ENCODE data around the gene PPIA.
"Not testable (repeated sequence)": the region's sequence is repeated elsewhere in the genome, so short reads cannot be mapped to it uniquely, and the experiment has no call there.

The PPIA gene

DNA sequence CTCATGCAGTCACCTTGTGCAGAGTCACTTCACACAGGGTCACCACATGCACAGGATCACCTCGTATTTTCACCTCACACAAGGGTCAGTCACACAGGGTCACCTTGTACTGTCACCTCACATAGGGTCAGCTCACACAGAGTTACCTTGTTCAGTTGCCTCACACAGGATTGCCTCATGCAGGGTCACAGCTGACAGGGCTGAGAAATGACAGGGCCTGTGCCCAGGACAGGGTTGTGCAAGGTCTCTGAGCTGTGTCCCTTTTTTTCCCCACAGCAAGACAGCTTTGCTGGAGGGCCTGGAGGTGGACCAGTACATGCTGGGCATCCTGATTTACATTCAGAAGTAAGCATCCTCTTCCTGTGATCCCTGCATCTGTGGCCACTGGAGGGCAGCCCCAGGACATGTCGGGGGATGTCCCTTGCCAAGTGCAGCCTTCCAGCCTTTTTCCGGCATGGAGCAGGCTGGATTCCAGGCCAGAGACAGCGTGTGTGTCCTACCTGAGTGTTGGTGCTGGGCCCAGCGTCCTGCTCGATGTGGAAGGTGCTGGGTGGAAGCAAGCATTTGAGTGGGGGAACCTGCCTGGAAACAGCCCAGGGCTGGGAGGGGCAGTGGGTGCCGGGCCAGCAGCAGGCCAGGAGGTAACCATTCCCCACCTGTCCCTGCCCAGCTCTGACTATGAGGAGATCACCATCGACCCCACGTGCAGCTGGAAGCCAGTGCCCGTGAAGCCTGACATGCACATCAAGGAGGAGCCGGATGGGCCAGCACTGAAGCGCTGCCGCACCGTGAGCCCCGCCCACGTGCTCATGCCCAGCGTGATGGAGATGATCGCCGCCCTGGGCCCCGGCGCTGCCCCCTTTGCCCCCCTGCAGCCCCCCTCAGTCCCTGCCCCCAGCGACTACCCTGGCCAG, 31.6 kb upstream of the PPIA start:
- no peak for DNase-seq

DNA sequence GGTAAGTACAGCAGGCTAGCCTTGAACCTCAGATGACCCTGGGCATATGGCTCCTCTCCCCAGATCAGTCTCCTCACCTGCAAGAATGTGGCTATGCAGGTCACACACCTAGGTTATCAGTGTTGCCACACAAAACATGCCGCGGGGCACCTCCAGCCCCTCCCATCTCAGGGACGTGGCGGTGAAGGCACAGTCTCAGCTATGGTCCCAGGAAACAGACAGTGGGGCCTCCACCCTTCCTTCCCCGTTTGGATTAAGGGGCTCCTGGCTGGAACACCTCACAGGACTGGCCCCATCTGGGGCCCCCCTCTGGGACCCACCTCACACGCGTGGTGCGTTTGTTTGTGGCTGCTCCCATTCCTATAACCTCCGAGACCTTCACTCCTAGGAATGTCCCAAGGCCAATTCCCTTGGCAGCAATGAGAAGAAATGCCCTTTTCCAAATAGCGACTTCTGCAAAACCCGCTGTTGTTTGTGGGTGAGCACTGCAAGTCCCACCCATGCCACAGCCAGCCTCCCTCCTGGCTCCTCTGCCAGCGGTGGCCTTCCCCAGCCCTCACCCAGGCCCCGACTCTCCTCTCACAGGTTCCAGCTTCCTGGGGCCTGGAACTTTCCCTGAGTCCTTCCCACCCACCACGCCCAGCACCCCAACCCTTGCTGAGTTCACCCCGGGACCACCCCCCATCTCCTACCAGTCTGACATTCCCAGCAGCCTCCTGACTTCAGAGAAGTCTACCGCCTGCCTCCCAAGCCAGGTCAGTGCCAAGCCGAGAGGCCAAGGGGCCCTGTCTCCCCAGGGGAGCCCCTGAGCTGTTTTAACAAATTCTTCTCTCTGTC, 30.7 kb upstream of the PPIA start:
- no peak for DNase-seq

DNA sequence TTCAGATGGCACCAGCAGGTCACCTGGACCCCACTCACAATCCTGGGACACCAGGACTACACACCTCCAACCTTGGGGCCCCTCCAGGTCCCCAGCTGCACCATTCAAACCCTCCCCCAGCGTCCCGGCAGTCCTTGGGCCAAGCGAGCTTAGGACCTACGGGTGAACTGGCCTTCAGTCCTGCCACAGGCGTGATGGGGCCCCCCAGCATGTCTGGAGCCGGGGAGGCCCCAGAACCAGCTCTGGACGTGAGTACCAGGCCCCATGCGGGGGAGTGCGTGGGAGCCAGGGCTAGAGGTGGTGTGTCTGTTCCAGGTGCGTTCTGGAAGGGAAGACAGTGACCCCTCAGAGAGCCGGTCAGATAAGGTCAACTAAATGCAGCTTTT, 30.1 kb upstream of the PPIA start:
- DNase-seq, result no peak

DNA sequence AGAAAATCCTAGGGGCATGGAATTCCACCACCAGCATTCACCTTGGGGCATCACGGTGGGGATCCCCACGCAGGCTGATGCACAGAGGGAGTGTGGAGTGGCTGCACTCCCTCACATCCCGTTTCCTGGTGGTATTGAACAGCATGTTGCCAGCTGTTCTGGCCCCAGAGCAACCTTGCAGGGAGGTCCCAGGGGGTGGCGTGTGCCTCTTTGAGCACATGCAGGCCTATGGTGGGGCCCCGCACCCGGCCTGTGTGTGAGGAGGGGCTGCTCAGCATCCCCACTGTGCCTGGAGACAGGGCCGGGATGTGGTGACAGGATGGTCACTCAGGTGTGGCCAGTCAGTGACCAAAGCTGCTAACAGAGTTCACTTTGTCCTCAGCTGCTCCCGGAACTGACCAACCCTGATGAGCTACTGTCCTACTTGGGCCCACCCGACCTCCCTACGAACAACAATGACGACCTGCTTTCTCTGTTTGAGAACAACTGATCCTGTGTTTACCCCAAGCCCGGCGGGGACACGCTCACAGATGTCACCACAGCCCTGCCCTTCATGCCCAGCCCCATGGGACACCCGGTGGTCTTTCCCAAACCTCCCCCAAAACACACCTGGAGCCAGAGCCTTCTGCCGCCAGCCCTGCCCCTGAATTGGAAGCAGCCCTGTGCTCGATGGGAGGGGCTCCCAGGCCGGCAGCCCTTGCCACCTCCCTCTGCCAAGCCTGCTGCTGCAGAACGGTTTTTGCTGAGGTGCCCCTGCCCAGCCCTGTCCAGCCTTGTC, 29.2 kb upstream of the PPIA start:
- no peak for DNase-seq

DNA sequence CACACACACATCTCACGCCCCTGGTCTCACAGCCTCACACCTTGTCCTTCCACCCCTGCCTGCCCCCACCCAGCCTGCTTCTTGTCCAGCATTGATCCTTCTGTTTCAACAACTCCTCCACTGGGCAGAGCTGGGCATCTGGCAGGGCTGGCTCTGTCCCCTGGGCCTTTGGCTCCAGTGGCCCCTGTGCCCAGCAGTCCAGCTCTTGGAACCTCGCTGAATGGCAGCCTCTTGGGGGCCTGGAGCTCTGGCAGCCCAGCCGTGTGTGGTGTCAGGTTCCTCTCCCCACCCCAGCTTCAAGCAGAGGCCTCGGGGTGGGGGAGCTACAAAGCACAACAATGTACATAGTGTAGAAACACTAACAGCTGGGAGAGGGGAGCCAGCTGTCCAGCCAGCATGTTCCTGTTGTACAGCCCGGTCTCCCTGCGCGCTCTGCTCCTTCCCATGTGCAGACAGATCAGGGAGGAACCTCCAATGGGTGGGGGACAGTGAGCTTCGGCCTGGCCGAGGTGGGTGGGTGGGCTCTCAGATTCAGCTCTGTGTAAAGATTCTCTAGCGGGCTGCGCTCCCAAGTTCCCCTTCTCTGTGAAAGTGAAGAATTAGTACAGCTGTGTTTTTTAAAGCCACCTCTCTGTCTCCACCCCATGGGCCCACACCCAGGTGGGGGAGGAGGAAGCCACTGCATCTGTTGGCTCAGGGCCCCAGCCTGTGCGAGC, 28.4 kb upstream of the PPIA start:
- DNase-seq, result peak; percentile 48

DNA sequence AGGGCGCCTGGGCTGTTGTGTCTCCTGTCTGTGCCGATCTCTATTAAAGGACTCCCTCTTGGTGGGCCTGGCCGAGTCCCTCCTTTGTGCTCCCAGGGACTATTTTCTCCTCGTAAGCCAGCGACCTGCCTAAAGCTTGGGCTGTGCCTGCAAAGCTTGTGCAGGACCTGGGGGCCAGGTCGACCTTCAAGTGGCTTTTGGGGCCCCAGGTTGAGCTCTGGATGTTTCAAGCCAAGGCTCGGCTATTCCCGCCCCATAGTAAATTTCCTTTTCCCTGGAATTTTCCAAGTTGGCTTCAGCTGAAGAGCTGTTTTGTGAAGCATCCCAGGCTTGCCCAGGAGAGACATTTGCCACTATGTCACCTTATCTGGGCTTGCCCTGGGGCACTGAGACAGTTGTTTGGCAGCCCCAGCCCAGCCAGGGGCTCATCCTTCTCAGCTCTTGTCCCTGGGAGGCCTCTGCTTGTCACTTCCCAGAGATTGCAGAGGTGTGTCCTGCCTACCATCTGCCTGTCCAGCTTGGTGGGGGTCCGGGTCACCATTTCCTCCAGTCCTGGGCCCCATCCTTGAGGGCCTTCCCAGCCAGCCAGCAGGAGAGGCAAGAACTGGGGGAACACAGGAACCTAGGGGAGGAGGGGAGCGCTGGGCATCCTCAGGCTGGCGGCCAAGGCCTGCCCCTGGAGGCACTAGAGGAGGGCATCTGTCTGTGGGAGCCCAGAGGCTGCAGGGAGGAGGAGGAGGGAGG, 27.7 kb upstream of the PPIA start:
- no peak for DNase-seq

DNA sequence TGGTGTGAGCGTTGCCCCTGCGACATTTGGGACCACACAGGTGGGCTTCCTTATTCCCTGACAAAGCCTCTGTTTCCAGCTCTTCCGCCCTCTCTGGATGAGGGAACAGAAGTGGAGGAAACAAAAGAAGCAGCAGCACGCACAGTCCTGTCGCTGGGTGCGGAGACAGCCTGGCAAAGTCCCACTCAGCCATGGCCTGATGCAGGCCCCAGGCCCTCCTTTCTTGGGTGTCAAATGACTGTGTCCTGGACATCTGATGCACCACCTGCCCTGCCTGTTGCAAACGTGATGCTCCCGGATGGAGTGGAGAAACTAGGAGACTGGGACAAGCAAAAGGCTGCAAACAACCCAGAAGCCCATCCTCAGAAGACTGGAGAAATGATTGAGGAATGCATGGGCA, 27.1 kb upstream of the PPIA start:
- no peak for DNase-seq

DNA sequence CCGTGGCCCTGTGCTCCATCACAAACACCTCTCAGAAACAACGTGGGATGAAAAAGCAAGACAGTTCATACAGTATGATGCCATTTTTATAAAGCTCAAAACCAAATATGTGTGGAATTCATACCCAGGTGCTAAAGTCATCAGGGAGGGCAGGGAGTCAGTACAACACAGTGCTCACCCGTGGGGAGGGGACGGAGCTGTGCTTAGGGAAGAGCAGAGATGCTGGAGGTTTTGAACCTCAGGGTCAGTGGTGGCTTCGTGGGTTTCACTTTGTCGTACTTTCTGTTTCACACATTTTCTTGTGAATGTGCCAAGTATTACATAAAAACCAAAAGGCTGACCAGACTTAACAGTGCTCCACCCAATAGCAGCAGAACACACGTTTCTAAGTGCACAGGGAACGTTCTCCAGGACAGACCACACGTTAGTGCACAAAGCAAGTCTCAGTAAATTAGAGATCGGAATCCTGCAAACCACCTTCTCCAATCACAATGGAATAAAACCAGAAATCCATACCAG, 26.6 kb upstream of the PPIA start:
- DNase-seq, result peak; percentile 48

DNA sequence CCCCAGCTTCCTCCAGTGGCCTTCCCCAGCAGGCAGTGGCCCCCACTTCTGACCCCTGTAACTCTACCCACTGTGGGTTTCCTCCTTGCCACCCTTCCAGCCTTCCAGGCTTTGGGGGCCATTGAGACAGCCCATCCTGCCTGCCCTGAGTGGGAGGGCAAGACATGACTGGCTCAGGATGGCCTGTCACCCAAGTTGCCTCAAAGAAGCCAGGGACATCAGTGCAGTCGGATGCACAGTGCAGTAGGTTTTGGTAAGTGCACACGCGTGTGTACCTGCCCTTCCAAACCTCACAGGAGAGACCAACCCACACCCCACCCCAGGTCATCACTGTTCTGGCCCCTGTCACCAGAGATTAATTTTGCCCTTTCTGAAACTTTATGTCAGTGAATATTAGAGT, 25.1 kb upstream of the PPIA start:
- no peak for DNase-seq

DNA sequence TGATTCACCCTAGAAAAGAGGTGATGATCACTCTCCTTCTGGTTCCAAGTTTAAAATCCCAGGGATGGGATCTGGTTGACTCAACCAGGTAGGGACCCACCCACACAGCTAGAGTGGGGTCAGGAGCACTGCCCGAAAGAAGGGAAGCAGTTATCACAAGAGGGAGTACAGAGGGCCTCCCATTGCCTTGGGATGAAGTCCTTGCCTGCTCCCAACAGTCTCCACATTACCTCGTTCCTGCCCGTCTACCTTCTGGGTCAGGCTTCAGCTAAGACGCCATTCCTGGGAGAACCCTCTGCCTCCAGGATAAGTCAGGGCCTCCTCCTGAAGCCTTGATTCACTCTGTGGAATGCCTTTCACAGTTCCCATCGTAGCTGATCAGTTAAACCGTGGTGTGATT, 24.0 kb upstream of the PPIA start:
- no peak for DNase-seq

DNA sequence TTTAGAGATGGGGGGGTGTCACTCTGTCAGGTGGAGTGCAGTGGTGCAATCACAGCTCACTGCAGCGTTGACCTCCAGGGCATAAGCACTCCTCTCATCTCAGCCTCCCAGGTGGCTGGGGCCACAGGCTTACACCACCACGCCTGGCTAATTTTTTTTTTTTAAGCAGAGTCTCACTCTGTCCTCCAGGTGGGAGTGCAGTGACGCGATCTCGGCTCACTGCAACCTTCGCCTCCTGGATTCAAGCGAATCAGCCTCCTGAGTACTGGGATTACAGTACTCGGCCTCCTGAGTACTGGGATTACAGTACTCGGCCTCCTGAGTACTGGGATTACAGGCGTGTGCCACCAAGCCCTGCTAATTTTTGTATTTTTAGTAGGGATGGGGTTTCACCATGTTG, 23.6 kb upstream of the PPIA start:
- no peak for DNase-seq

DNA sequence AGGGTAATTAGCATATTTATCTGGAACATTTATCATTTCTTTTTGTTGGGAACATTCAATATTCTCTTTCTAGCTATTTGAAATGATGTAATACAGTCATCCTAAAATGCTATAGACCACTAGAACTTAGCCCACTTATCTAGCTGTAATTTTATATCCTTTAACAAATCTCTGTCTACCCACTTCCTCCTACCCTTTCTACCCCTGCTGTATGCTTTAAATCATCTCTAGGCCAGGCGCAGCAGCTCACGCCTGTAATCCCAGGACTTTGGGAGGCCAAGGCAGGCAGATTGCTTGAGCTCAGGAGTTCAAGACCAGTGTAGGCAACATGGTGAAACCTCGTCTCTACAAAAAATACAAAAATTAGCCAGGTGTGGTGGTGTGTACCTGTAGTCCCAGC, 22.0 kb upstream of the PPIA start:
- DNase-seq, result not testable (repeated sequence)

DNA sequence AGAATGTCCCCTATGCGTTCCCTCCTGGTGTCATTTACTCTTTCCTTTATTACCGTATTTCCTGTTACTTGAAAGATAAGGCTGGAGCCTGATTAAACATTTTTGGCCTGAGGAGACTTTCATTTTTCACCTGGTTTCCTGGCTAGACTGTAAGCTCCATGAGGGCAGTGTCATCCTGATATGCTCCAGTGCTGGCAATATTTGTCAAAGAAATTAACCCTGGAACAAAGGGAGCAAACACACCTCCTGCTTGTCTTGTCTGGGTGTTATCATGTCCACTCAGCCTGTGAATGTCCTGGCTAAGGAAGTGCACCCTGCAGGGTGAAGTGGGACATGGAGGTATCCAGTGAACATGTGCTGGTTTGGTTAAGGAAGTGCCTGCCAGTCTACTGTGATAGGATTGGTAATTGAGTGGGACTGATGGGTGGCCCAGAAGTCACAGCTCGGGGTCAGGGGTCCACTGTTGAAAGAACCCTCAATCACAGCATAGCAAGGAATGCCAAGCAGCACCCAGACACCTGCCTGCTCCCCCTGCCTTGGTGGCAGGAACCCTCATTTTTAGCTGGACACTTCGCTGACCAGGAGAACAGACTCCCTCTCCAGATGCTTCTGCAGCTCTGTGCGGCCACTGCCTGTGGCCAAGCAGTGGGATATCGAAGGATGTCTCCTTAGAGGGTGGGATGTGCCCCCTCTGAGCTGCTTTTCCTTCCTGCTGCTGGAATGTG, 20.9 kb upstream of the PPIA start:
- no peak for DNase-seq

DNA sequence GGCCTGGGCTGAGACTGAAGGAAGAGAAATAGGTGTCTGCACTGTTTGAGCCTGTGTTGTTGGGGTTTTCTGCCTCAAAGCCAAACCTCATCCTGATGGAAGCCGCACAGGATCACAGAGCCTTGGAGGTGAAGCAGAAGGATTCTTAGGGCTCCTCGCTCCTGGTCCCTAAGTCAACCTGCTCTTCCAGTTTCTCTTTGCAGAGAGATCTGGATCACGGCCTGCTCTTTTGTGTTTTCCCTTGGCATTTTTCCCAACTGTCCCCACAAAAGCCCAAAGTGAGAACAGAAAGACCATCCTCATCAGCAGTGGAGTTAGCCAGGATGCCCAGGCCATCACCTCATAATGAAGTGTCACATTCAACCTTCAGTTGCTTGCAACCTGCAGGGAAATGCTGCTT, 20.3 kb upstream of the PPIA start:
- no peak for DNase-seq

DNA sequence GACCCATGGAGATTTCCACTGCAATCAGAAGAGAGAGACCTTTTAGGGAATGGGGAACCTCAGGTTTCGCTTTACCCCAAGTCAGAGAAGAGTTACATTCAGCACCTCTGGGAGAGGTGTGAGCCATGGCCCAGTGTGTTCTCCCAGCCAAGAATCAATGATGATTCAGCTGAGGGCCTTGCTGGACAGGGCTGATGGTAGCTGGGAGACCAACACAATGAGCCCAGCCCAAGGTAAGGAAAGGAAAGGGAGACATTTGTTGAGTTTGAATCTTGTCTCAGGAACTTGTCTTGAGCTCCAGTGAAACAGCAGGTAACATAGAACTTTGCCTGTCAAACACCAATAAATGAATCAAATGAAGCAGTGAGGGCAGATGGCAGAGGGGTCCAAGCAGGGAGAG, 14.0 kb upstream of the PPIA start:
- no peak for DNase-seq

DNA sequence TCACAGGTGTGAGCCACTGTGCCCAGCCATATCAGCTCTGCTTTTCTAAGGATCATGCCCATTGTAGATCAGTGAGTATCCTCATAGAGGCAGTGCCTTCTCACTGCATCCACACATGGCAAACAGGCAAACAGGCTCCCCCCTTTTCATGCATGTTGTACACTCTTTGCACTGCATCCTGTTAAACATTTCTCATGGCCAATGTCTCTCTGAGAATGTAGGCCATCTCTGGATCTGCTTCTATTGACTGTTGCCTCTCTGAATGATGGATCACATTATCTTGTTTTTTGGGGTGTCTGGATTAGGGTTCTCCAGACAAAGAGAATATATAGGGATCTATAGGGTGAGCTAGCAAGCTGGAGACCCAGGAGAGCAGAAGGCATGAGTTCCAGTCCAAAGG, 13.1 kb upstream of the PPIA start:
- DNase-seq, result no peak

DNA sequence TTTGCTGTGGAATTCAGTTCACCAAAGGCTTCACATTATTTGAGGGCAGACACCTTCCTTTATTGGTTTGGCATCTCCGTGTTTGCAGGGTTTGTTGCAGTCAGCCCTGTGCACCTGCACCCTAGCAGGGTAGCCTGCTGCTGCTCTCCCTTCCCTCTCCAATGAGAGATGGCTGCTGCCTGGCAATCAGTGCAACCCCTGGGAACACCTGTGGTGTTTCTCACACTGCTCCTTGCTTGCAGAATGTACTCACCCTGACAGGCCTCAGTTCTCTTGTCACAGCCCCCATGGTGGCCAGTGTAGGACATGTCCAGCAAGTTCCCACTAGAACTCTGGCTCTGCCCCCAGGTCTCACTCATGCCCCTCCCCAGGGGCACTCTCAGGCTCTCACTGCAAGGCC, 12.1 kb upstream of the PPIA start:
- DNase-seq, result no peak

DNA sequence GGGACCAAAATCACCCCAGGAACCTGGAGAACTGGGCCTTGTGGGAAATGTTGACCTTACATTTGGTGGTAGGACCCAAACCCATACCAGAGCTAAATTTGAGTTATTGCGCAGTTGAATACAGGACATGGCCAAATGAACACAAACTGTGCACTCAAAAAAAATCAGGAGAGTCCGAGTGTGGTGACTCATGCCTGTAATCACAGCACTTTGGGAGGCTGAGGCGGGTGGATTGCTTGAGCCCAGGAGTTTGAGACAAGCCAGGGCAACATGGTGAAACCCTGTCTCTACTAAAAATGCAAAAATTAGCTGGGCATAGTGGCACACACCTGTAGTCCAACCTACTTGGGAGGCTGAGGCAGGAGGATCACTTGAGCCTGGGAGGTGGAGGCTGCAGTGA, 11.3 kb upstream of the PPIA start:
- not testable (repeated sequence) for DNase-seq

DNA sequence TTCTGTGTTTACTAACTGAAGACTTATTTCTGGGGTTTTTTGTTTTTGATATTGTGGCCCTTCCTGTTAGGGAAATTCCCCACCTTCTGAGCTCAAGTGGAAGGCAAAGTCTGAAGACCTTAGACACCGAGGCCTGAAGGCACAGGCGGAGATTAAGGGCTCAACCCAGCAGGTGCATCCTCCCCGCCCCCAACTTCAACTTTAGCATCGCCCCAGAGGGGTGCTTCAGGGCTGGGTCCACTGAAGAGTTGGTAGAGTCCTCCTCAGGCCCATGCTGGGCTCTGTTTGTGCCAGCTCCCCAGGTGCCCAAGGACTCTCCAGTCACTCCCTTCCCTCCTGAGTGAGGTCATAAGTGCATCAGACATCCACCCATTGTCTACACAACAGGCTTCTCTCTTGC, 9.4 kb upstream of the PPIA start:
- DNase-seq, result no peak

DNA sequence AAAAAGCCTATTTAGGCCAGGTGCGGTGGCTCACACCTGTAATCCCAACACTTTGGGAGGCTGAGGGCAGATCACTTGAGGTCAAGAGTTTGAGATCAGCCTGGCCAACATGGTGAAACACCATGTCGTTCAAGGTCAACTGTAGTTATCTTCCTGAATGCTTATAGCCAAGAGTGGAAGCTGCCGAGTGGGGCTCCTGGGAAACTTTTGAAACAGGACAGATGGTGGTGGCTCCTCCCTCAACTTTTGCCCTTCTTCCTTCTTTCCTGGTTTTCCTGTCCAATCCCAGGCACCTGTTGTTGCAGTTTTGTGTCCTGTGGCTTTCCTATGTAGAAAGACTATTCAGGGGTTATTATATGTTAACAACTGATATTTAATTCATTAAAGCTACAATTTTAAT, 8.7 kb upstream of the PPIA start:
- DNase-seq, result no peak

DNA sequence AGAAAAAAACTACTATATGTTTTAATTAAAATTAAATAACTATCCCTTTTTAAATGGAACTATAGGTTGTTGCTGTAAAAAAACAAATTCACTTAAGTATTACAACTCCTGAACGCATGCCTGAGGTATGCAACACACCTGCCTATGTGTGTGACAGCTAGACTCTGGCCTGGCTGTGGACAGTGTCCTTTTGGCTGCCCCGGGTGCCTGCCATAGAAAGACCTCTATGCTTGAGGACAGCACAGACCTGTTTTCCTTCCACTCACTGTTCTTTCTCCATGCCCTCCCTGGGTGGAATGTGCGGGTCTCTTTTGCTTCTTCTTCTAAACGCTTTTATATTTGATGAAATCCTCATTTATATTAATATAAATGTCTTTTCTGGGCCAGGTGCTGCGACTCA, 6.5 kb upstream of the PPIA start:
- no peak for DNase-seq

All from CD4-positive, alpha-beta T cell treated with Interleukin-12 subunit alpha and Interleukin-12 subunit beta, for 1 hour (primary cell).